Mesendoderm (in vitro differentiated cells): ENCODE measurements around the gene DNM3.

Source experiments
- DNase-seq: peaks from one replicate; pipeline ENCODE4 v3.0.0; 2013
- H2AK5ac ChIP-seq: 2 replicates; pipeline ENCODE4 v1.6.1; 2013; ENCODE audit warnings: low read length, inconsistent platforms
- H2BK120ac ChIP-seq: 2 replicates; pipeline ENCODE4 v1.6.1; 2013; ENCODE audit warnings: low read depth, mild to moderate bottlenecking, low read length, moderate library complexity, mixed read lengths
- H2BK15ac ChIP-seq: replicated peaks from 2 replicates; pipeline ENCODE4 v1.6.1; 2013; ENCODE audit warnings: low read depth, mild to moderate bottlenecking, moderate library complexity
- H2BK5ac ChIP-seq: 2 replicates; pipeline ENCODE4 v1.6.1; 2013; ENCODE audit warnings: low read length, inconsistent platforms
- H3K18ac ChIP-seq: 2 replicates; pipeline ENCODE4 v1.6.1; 2013; ENCODE audit warnings: mild to moderate bottlenecking, low read length, mixed read lengths
- H3K23ac ChIP-seq: one replicate; pipeline ENCODE4 v1.6.1; 2013; ENCODE audit warnings: low read length
- H3K27ac ChIP-seq: 2 replicates; pipeline ENCODE4 v1.5.1; 2013; ENCODE audit warnings: low read depth, mild to moderate bottlenecking, inconsistent platforms, low read length, moderate library complexity
- H3K27me3 ChIP-seq: 2 replicates; pipeline ENCODE4 v1.6.1; 2013; ENCODE audit warnings: low read length, control low read depth, mild to moderate bottlenecking, inconsistent platforms; ENCODE audit not compliant: insufficient read depth, poor library complexity
- H3K36me3 ChIP-seq: 2 replicates; pipeline ENCODE4 v1.6.1; 2013; ENCODE audit warnings: low read length, inconsistent platforms; ENCODE audit not compliant: control insufficient read depth, insufficient read depth
- H3K4ac ChIP-seq: one replicate; pipeline ENCODE4 v1.6.1; 2013; ENCODE audit warnings: low read depth, mild to moderate bottlenecking, low read length, moderate library complexity
- H3K4me1 ChIP-seq: 2 replicates; pipeline ENCODE4 v1.6.1; 2013; ENCODE audit warnings: low read depth, low read length, inconsistent platforms; ENCODE audit not compliant: control insufficient read depth
- H3K4me2 ChIP-seq: 2 replicates; pipeline ENCODE4 v1.6.1; 2013; ENCODE audit warnings: low read length
- H3K4me3 ChIP-seq: 2 replicates; pipeline ENCODE4 v1.5.1; 2013; ENCODE audit warnings: mild to moderate bottlenecking, low read length
- H3K56ac ChIP-seq: one replicate; pipeline ENCODE4 v1.6.1; 2013; ENCODE audit warnings: low read length
- H3K79me1 ChIP-seq: 2 replicates; pipeline ENCODE4 v1.6.1; 2013; ENCODE audit warnings: low read length, inconsistent platforms
- H3K79me2 ChIP-seq: 2 replicates; pipeline ENCODE4 v1.6.1; 2013; ENCODE audit warnings: mild to moderate bottlenecking, low read length; ENCODE audit not compliant: control insufficient read depth, insufficient read depth
- H3K9ac ChIP-seq: 2 replicates; pipeline ENCODE4 v1.6.1; 2013; ENCODE audit warnings: low read length, inconsistent platforms
- H4K5ac ChIP-seq: one replicate; pipeline ENCODE4 v1.6.1; 2013; ENCODE audit warnings: low read length
- H4K8ac ChIP-seq: one replicate; pipeline ENCODE4 v1.6.1; 2013; ENCODE audit warnings: low read depth, mild to moderate bottlenecking, control low read depth, low read length, moderate library complexity
- WGBS: extraction: QIAGEN DNeasy Blood & Tissue Kit; methylation state at CpG from one replicate; pipeline ENCODE4 v1.1.7; 2013; ENCODE audit warnings: low lambda C conversion rate, missing lambda C conversion rate; ENCODE audit not compliant: insufficient coverage; ENCODE audit errors: extremely low coverage; 5-methylcytosine and 5-hydroxymethylcytosine counted together

DNM3 gene

DNA sequence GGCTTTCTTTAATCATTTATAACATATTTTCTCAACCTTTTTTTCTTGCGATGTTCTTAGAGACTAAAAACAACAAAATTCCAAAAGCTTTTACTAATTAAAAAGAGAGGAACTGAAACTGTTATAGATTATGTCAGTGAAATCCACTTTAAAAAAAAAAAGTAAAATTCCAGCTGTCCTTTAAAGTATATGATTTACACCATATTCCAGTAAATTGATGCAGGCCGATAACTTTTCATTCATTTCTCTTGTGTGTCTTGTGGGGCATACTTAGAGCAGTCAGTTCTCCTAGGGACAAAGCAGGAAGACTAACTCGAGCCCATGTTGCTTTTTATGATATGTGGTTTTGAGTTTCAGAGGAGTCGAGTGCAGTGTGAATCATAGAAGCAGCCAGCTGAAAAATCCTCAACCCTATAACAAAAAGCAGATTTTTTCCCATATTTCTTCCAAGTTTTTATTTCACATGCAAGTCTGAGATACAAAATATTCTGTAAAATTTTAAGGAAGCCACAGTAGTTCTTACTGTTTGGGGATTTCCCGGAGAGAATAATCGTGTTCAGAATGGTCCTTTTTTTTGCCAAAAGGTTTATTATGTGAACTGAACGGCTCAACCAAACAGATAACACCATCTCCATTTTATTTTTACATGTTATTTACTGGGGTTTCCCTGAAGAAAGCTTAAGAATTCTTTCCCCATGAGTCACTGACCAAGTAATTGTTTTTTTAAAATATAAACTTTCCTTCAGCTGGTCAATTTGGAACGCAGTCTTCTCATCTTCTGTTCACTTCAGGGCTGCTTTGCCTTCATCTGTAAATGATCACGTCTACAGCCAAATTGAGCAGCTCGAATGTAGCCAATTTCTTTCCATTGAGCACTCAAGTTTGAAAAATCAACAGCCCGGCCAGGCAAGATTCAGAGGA, 502.2 kb downstream of the DNM3 start:
- WGBS = no CpG with 5 or more reads among the region's 11 CpGs
- Histone ChIP-seq H3K4me3 (no peak overlapping the region), H4K8ac (no peak overlapping the region), H3K18ac (peak overlapping the region; percentile 60), H3K27ac (no peak overlapping the region), H2BK15ac (no peak overlapping the region), H2AK5ac (no peak overlapping the region), H3K79me2 (no peaks in the 10 kb centered on the region), H3K36me3 (no peaks in the 10 kb centered on the region), H4K5ac (no peak overlapping the region), H2BK120ac (no peak overlapping the region), H3K9ac (no peak overlapping the region), H3K56ac (peak overlapping the region; percentile 47), H3K4ac (no peak overlapping the region), H3K4me2 (no peak overlapping the region), H2BK5ac (no peak overlapping the region), H3K23ac (no peak overlapping the region), H3K79me1 (no peaks in the 10 kb centered on the region), H3K4me1 (no peaks in the 10 kb centered on the region), H3K27me3 (peaks cover 1% of the 10 kb centered on the region)
- no peak for DNase-seq

DNA sequence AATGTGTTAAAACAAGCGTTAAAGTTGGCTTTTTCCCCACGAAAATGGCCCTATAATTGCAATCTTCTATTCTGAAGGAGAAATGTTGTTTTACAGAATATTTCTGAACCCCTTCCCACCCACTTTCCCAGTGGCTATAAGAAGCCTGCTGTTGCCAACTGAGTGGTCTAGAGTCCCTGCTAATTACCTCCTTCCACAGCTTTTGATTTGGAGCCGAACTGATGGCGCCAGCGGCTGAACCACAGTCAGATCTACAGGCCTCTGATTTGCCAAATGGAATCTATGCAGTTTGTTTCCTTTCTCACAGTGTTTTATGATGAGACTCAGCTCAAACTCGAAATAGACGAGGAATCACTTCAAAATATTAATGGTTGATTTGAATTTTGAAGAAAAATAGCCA, 503.1 kb downstream of the DNM3 start:
- no peak overlapping the region for H2AK5ac ChIP-seq
- no peak overlapping the region for H3K27ac ChIP-seq
- no peak overlapping the region for H3K4me2 ChIP-seq
- H3K4me1 ChIP-seq = no peaks in the 10 kb centered on the region
- no peak overlapping the region for H2BK5ac ChIP-seq
- no peak overlapping the region for H3K4me3 ChIP-seq
- peaks cover 1% of the 10 kb centered on the region for H3K27me3 ChIP-seq
- H3K4ac ChIP-seq = no peak overlapping the region
- no peak overlapping the region for H3K56ac ChIP-seq
- H3K18ac ChIP-seq = no peak overlapping the region
- H2BK15ac ChIP-seq = no peak overlapping the region
- H3K79me2 ChIP-seq = no peaks in the 10 kb centered on the region
- H4K5ac ChIP-seq = no peak overlapping the region
- H4K8ac ChIP-seq = no peak overlapping the region
- H3K79me1 ChIP-seq = no peaks in the 10 kb centered on the region
- H3K36me3 ChIP-seq = no peaks in the 10 kb centered on the region
- no peak overlapping the region for H2BK120ac ChIP-seq
- no peak overlapping the region for H3K9ac ChIP-seq
- H3K23ac ChIP-seq = no peak overlapping the region
- no CpG with 5 or more reads among the region's 7 CpGs for WGBS
- no peak for DNase-seq

DNA sequence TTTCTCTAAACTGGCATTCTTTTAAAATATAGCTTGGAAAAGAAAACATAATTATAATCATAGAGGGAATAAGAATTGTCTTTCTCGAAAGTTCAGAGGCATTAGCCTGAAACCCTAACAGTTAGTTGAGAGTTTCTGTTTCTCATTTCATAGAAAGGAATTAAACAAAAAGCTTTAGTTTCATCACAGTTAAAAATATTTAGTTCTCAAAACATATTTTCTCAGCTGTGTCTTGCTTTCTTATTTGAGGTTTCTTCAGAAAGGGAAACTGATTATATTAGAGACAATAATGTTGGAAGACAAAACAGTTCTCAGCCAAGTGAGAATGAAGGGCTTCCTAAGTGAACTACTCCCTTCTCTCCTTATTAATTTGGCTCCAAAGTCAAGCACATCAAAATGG, 503.8 kb downstream of the DNM3 start:
- WGBS = no CpG with 5 or more reads among the region's 1 CpG
- Histone ChIP-seq H3K79me2 (no peaks in the 10 kb centered on the region), H3K56ac (no peak overlapping the region), H4K8ac (no peak overlapping the region), H3K4ac (no peak overlapping the region), H3K9ac (no peak overlapping the region), H3K79me1 (no peaks in the 10 kb centered on the region), H3K27me3 (no peaks in the 10 kb centered on the region), H2BK120ac (no peak overlapping the region), H3K23ac (no peak overlapping the region), H3K36me3 (no peaks in the 10 kb centered on the region), H3K4me2 (no peak overlapping the region), H3K18ac (no peak overlapping the region), H3K27ac (no peak overlapping the region), H2AK5ac (no peak overlapping the region), H4K5ac (no peak overlapping the region), H3K4me1 (no peaks in the 10 kb centered on the region), H2BK15ac (no peak overlapping the region), H2BK5ac (no peak overlapping the region), H3K4me3 (no peak overlapping the region)
- no peak for DNase-seq

- no peak overlapping the region for H2BK120ac ChIP-seq
- no CpG with 5 or more reads among the region's 3 CpGs for WGBS
- H3K18ac ChIP-seq = no peak overlapping the region
- no peak overlapping the region for H4K8ac ChIP-seq
- H3K4ac ChIP-seq = no peak overlapping the region
- no peak overlapping the region for H2AK5ac ChIP-seq
- H2BK15ac ChIP-seq = no peak overlapping the region
- H3K9ac ChIP-seq = no peak overlapping the region
- no peak overlapping the region for H3K4me3 ChIP-seq
- H2BK5ac ChIP-seq = no peak overlapping the region
- no peak overlapping the region for H3K56ac ChIP-seq
- H3K27me3 ChIP-seq = no peaks in the 10 kb centered on the region
- no peaks in the 10 kb centered on the region for H3K36me3 ChIP-seq
- no peak overlapping the region for H3K23ac ChIP-seq
- no peaks in the 10 kb centered on the region for H3K79me1 ChIP-seq
- H3K4me1 ChIP-seq = no peaks in the 10 kb centered on the region
- H3K79me2 ChIP-seq = no peaks in the 10 kb centered on the region
- no peak for DNase-seq
- no peak overlapping the region for H4K5ac ChIP-seq
- H3K4me2 ChIP-seq = no peak overlapping the region
- no peak overlapping the region for H3K27ac ChIP-seq
Observed at GRCh38 chr1:172347416-172347815, 506.1 kb downstream of the DNM3 start.

- Histone ChIP-seq H2BK15ac (no peak overlapping the region), H3K79me1 (no peaks in the 10 kb centered on the region), H3K79me2 (no peaks in the 10 kb centered on the region), H3K4ac (no peak overlapping the region), H3K4me1 (no peaks in the 10 kb centered on the region), H3K27me3 (no peaks in the 10 kb centered on the region), H2BK5ac (no peak overlapping the region), H3K9ac (no peak overlapping the region), H3K18ac (no peak overlapping the region), H3K56ac (no peak overlapping the region), H4K5ac (no peak overlapping the region), H3K4me3 (no peak overlapping the region), H3K4me2 (no peak overlapping the region), H2BK120ac (no peak overlapping the region), H3K27ac (no peak overlapping the region), H4K8ac (no peak overlapping the region), H3K23ac (no peak overlapping the region), H3K36me3 (no peaks in the 10 kb centered on the region), H2AK5ac (no peak overlapping the region)
- DNase-seq = no peak
Observed at GRCh38 chr1:172350856-172351255, 509.6 kb downstream of the DNM3 start.

GRCh38 chr1:172351346-172351745, 510.0 kb downstream of the DNM3 start:
- H3K27me3 ChIP-seq = no peaks in the 10 kb centered on the region
- H3K36me3 ChIP-seq = no peaks in the 10 kb centered on the region
- no peak overlapping the region for H2BK15ac ChIP-seq
- no peaks in the 10 kb centered on the region for H3K79me2 ChIP-seq
- H3K56ac ChIP-seq = no peak overlapping the region
- no peak overlapping the region for H3K4me2 ChIP-seq
- H3K27ac ChIP-seq = no peak overlapping the region
- no peaks in the 10 kb centered on the region for H3K4me1 ChIP-seq
- no peak overlapping the region for H2AK5ac ChIP-seq
- no peak overlapping the region for H4K8ac ChIP-seq
- no peak for DNase-seq
- no peak overlapping the region for H2BK5ac ChIP-seq
- no peaks in the 10 kb centered on the region for H3K79me1 ChIP-seq
- no peak overlapping the region for H3K18ac ChIP-seq
- no peak overlapping the region for H4K5ac ChIP-seq
- H3K9ac ChIP-seq = no peak overlapping the region
- H3K4me3 ChIP-seq = no peak overlapping the region
- H3K4ac ChIP-seq = no peak overlapping the region
- no peak overlapping the region for H2BK120ac ChIP-seq
- no peak overlapping the region for H3K23ac ChIP-seq
